ENCODE data around the gene RFX7.

GRCh38 chr15:56227306-56227705, 16.4 kb downstream of the RFX7 start:
- no peak for TF ChIP-seq FOXM1 (IDR thresholded peaks at IDR 0.05; ENCODE audit: borderline replicate concordance, low read depth)
- TF ChIP-seq, protein P1, sequence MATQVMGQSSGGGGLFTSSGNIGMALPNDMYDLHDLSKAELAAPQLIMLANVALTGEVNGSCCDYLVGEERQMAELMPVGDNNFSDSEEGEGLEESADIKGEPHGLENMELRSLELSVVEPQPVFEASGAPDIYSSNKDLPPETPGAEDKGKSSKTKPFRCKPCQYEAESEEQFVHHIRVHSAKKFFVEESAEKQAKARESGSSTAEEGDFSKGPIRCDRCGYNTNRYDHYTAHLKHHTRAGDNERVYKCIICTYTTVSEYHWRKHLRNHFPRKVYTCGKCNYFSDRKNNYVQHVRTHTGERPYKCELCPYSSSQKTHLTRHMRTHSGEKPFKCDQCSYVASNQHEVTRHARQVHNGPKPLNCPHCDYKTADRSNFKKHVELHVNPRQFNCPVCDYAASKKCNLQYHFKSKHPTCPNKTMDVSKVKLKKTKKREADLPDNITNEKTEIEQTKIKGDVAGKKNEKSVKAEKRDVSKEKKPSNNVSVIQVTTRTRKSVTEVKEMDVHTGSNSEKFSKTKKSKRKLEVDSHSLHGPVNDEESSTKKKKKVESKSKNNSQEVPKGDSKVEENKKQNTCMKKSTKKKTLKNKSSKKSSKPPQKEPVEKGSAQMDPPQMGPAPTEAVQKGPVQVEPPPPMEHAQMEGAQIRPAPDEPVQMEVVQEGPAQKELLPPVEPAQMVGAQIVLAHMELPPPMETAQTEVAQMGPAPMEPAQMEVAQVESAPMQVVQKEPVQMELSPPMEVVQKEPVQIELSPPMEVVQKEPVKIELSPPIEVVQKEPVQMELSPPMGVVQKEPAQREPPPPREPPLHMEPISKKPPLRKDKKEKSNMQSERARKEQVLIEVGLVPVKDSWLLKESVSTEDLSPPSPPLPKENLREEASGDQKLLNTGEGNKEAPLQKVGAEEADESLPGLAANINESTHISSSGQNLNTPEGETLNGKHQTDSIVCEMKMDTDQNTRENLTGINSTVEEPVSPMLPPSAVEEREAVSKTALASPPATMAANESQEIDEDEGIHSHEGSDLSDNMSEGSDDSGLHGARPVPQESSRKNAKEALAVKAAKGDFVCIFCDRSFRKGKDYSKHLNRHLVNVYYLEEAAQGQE (IDR thresholded peaks at IDR 0.05; ENCODE audit: low read depth), result no peak
- no peak for TF ChIP-seq TEAD4 (IDR thresholded peaks at IDR 0.05)
- no peak for TF ChIP-seq CEBPB (IDR thresholded peaks at IDR 0.05)
- no peak for TF ChIP-seq TCF12 (IDR thresholded peaks at IDR 0.05; ENCODE audit: low read depth)
- no peak for TF ChIP-seq NFIC (IDR thresholded peaks at IDR 0.05)
- no peak for TF ChIP-seq TAF1 (IDR thresholded peaks at IDR 0.05; ENCODE audit: low read depth)
- no peak for TF ChIP-seq YY1 (IDR thresholded peaks at IDR 0.05; ENCODE audit: low read depth)

Data from Ishikawa (cell line).